A673 (cell line): ENCODE results near the gene CD300LF. TPM values are rescaled to one million over a fixed set of nuclear protein-coding genes. Genes with fewer than 3 reads are reported as not detected.
A peak's percentile ranks its signal among the peaks of the same experiment; 100 is the strongest.

Source experiments
- BruUV-seq: library from RNA; stranded (reverse); fragments of 400-500 nt; replicated peaks from 2 replicates; lab custom pipeline; 2021; lab: Mats Ljungman, UMichigan
- CTCF ChIA-PET: fragments of 300-600 bp; sonication (Branson Sonifier 250); formaldehyde crosslinking; loops from one replicate; lab custom pipeline; 2022; ENCODE audit warnings: antibody characterized with exemption; lab: Charles Lee
- POLR2A ChIA-PET: fragments of 300-600 bp; sonication (Branson Sonifier 250); formaldehyde crosslinking; loops from one replicate; lab custom pipeline; 2022; ENCODE audit warnings: antibody characterized with exemption; ENCODE audit not compliant: low non-redundant PET; lab: Charles Lee
- DNase-seq: peaks from one replicate; pipeline ENCODE4 v3.0.0-alpha.2; 2015; ENCODE audit warnings: low spot score
- H3K27ac ChIP-seq: fragments of 200-600 bp; sonication (generic); 2 replicates; pipeline ENCODE4 v1.5.1; 2016; ENCODE audit warnings: mixed run types, low read depth, mild to moderate bottlenecking, mixed read lengths, antibody characterized with exemption, low read length; ENCODE audit not compliant: poor library complexity, severe bottlenecking
- H3K27me3 ChIP-seq: fragments of 200-600 bp; sonication (generic); replicated peaks from 2 replicates; pipeline ENCODE4 v1.6.1; 2017; ENCODE audit warnings: mixed run types, low read depth, mild to moderate bottlenecking, mixed read lengths, antibody characterized with exemption, low read length; ENCODE audit not compliant: insufficient read depth, poor library complexity
- H3K36me3 ChIP-seq: fragments of 200-600 bp; sonication (generic); 2 replicates; pipeline ENCODE4 v1.6.1; 2016; ENCODE audit warnings: mixed run types, mild to moderate bottlenecking, mixed read lengths, antibody characterized with exemption, low read length; ENCODE audit not compliant: insufficient read depth, poor library complexity, severe bottlenecking
- H3K4me1 ChIP-seq: fragments of 200-600 bp; sonication (generic); 2 replicates; pipeline ENCODE4 v1.6.1; 2017; ENCODE audit warnings: mixed run types, mild to moderate bottlenecking, mixed read lengths, antibody characterized with exemption, low read length; ENCODE audit not compliant: insufficient read depth, poor library complexity, severe bottlenecking
- H3K4me3 ChIP-seq: fragments of 200-600 bp; sonication (generic); 2 replicates; pipeline ENCODE4 v1.5.1; 2016; ENCODE audit warnings: low read depth, mixed run types, mild to moderate bottlenecking, mixed read lengths, low read length; ENCODE audit not compliant: poor library complexity, severe bottlenecking
- H3K9me3 ChIP-seq: fragments of 200-600 bp; sonication (generic); 2 replicates; pipeline ENCODE4 v1.6.1; 2016; ENCODE audit warnings: mixed run types, low read depth, mild to moderate bottlenecking, mixed read lengths, antibody characterized with exemption, low read length; ENCODE audit not compliant: poor library complexity, severe bottlenecking
- CTCF ChIP-seq: fragments of 300-800, 200-600 bp; sonication (generic); conservative IDR thresholded peaks from 2 replicates; pipeline ENCODE4 v1.5.1; 2017; ENCODE audit warnings: low read depth, mild to moderate bottlenecking, antibody characterized with exemption, low read length, moderate library complexity, mixed read lengths
- EZH2 ChIP-seq: fragments of 200-600 bp; sonication (generic); IDR thresholded peaks from 2 replicates; pipeline ENCODE4 v1.6.1; 2017; ENCODE audit warnings: borderline replicate concordance, low read depth, mild to moderate bottlenecking, mixed read lengths, antibody characterized with exemption, low read length; ENCODE audit not compliant: poor library complexity, severe bottlenecking
- intact Hi-C: fragments of 100-400 bp; cut with micrococcal nuclease; formaldehyde crosslinking; loops from one replicate; pipeline ENCODE4 v1.10.0; 2022; ENCODE audit not compliant: unreplicated experiment
- total RNA-seq: library from RNA; stranded (reverse); gene quantifications from 2 replicates; pipeline ENCODE4 v1.2.3, GENCODE V29; 2021

The CD300LF gene
- total RNA-seq, 1 experiment from 2014 or later = not detected

- Histone ChIP-seq H3K27me3 (peaks cover 57% of the 10 kb centered on the region), H3K9me3 (no peaks in the 10 kb centered on the region), H3K4me1 (no peaks in the 10 kb centered on the region), H3K36me3 (no peaks in the 10 kb centered on the region), H3K27ac (no peak overlapping the region), H3K4me3 (no peak overlapping the region)
- intact Hi-C loops = no loop called here
- ChIA-PET CTCF (no interaction called here), POLR2A (no interaction called here)
- TF ChIP-seq EZH2 = no peak
- no peak for TF ChIP-seq CTCF
- no peak for DNase-seq
- no TSS peak for BruUV-seq
Measured at GRCh38 chr17:74647871-74648672, 64.7 kb downstream of the CD300LF start.

GRCh38 chr17:74646231-74646630 lies 66.5 kb downstream of the CD300LF start:
- no peaks in the 10 kb centered on the region for H3K9me3 ChIP-seq
- intact Hi-C loops = no loop called here
- CTCF ChIA-PET = no interaction called here
- no peak overlapping the region for H3K4me3 ChIP-seq
- peaks cover 47% of the 10 kb centered on the region for H3K27me3 ChIP-seq
- no peak overlapping the region for H3K27ac ChIP-seq
- no peaks in the 10 kb centered on the region for H3K4me1 ChIP-seq
- DNase-seq = peak; percentile 46
- TF ChIP-seq EZH2 = no peak
- peak; percentile 51 for TF ChIP-seq CTCF
- H3K36me3 ChIP-seq = no peaks in the 10 kb centered on the region
- no TSS peak for BruUV-seq
- POLR2A ChIA-PET = no interaction called here

- no peaks in the 10 kb centered on the region for H3K9me3 ChIP-seq
- intact Hi-C loops = no loop called here
- peaks cover 35% of the 10 kb centered on the region for H3K27me3 ChIP-seq
- no peak overlapping the region for H3K27ac ChIP-seq
- no peaks in the 10 kb centered on the region for H3K4me1 ChIP-seq
- ChIA-PET POLR2A (no interaction called here), CTCF (no interaction called here)
- H3K36me3 ChIP-seq = no peaks in the 10 kb centered on the region
- BruUV-seq = no TSS peak
- DNase-seq = no peak
- H3K4me3 ChIP-seq = no peak overlapping the region
- TF ChIP-seq EZH2 (no peak), CTCF (no peak)
Measured at GRCh38 chr17:74645010-74645409, 67.7 kb downstream of the CD300LF start.
